Urothelium cell line (cell line): ENCODE measurements around the gene ITGA8.

Source experiments
- DNase-seq: peaks from one replicate; pipeline ENCODE4 v3.0.0; 2011; ENCODE audit warnings: low spot score, mixed read lengths
- FAIRE-seq: peaks from 2 replicates; lab custom pipeline; 2011; peaks lifted over from hg19 to GRCh38; lab: Jason Lieb, UNC

ITGA8 gene

GRCh38 chr10:15737656-15738055, 17.9 kb upstream of the ITGA8 start:
- FAIRE-seq = no peak
- no peak for DNase-seq

- FAIRE-seq (no peak), DNase-seq (no peak)
Measured at GRCh38 chr10:15735763-15736162, 16.0 kb upstream of the ITGA8 start.

DNA sequence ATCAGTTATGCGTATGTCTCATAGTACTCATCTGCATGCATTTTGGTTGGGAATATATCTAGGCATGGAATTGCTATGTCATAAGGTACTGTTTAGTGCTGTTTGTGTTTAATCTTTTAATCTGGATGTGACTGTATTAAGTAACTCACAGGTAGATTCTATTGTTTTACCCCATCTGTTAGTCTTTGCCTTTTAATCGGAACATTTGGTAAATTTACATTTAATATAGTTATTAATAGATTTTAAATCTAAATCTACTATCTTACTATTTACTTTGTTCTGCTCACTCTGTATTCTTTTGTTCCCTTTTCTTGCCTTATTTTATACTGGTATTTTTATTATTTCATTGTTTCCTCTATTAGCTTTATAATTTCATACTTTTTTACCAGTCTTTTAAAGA, 10.6 kb upstream of the ITGA8 start:
- DNase-seq = no peak
- FAIRE-seq = no peak

DNA sequence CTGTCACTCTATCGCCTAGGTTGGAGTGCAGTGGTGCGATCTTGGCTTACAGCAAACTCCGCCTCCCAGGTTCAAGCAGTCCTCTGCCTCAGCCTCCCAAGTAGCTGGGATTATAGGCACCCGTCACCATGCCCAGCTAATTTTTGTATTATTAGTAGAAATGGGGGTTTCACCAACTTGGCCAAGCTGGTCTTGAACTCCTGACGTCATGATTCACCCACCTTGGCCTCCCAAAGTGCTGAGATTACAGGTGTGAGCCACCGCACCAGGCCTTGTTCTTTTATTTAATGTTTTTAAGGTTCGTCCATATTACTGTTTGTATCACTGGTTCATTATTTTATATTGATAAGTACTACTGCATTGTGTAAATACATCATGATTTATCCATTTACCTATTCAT, 10.2 kb upstream of the ITGA8 start:
- no peak for DNase-seq
- FAIRE-seq = no peak

DNA sequence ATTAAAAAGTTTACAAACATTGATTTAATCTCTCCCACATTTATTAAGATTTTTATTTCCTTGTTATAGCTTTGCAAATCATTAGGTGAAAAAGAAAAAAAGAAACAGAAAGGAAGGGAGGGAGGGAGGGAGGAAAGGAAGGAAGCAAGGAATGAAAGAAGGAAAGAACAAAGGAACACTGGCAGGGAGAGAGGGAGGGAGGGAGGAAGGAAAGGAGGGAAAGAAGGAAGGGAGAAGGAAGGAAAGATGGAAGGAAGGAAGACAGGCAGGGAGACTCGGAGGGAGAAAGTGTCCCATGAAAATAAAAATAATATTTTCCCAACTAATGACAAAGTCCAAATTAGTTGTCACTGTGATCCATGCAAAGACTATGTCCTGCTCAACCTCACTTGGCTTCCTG, 6.3 kb upstream of the ITGA8 start:
- FAIRE-seq (no peak), DNase-seq (no peak)

DNA sequence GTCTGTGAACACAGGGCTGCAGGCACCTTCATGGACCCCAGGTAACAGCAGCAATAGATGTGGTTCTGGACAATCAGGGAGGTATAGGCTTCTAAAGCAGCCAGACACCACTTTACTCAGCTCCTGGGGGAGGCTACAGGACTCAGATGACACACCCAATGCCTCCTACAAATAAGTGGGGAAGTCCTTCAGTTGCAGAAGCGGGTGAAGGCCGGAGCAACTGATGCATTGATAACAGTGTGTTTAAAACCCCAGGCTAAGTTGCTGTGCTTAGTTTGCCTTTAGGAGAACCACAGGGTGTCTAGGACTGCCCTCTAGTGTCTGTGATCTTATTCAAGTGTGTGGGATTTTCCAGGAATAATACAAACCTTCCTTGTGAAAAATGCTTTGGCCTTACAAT, 5.9 kb upstream of the ITGA8 start:
- DNase-seq = peak; percentile 73
- FAIRE-seq = no peak

DNA sequence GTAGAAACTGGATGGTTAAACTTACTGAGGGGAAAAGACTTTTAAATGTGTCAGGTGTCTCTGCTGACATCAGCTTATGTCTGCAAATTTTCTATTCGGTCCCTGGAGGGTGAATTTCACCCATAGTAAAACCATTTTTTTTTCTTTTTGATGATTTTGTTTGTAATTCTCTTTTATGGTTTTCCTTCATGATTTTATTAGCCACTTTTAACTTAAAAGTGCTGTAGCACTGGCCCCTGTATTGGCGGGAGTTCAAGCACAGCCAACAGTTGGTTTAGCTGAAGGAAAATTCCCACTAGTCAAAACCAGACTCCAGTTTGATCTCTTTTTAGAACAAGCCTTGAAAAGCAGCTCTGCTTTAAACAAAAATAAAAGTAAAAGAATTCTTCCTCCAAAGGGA, 5.0 kb upstream of the ITGA8 start:
- no peak for DNase-seq
- FAIRE-seq = no peak

GRCh38 chr10:15723803-15724202, 4.1 kb upstream of the ITGA8 start:
- FAIRE-seq = no peak

GRCh38 chr10:15720635-15721287, 1.0 kb upstream of the ITGA8 start:
- no peak for FAIRE-seq

More at GRCh38 chr10:15723803-15724202, 4.1 kb upstream of the ITGA8 start:
- no peak for DNase-seq

GRCh38 chr10:15719049-15719898, 448 bp downstream of the ITGA8 start:
- FAIRE-seq = no peak
- DNase-seq = no peak

More at GRCh38 chr10:15720635-15721287, 1.0 kb upstream of the ITGA8 start:
- DNase-seq = no peak

- no peak for DNase-seq
- no peak for FAIRE-seq
Measured at GRCh38 chr10:15718694-15719048, 1.1 kb downstream of the ITGA8 start.

- DNase-seq (peak; percentile 40), FAIRE-seq (peak; percentile 65)
Measured at GRCh38 chr10:15715619-15716227, 4.0 kb downstream of the ITGA8 start.

- FAIRE-seq (no peak), DNase-seq (no peak)
Measured at GRCh38 chr10:15714847-15715246, 4.9 kb downstream of the ITGA8 start.

DNA sequence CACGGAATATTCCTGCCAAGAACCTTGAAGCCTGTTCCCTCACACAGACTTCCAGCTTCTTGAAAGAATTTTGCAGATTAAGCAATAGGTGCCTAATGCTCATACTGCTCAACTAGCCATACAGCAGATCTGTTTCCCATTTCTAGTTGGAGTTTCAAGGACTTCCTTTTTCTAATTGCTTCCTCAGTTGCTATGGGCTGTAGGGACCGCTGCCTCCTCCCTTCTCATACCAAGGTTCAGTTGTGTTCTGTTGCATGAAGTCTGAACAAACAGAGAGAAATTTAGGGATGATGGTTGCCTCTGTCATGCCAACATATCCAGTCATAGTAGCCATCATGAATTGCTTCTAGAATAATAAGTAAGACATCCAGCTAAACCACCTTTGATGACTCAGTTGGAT, 6.8 kb downstream of the ITGA8 start:
- DNase-seq (no peak), FAIRE-seq (no peak)

GRCh38 chr10:15710455-15710854, 9.3 kb downstream of the ITGA8 start:
- no peak for FAIRE-seq
- no peak for DNase-seq

DNA sequence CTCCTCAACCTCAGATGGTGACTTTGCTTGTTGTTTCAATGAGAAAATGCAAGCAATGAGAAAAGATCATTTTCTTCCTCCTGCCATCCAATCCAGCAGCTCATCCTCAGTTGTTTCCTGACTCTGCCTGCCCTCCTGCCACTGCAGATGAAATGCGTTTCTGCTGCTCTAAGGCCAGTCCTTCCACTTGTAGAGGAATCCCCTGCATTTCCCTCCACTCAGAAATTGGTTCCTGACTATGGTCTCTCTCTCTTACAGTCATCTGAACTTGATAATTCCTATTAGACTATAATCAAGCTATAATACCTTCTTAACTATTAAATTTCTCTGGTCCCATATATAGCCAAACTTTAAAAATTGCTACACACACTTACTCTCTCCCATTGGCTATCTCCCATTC, 14.4 kb downstream of the ITGA8 start:
- DNase-seq (no peak), FAIRE-seq (no peak)

DNA sequence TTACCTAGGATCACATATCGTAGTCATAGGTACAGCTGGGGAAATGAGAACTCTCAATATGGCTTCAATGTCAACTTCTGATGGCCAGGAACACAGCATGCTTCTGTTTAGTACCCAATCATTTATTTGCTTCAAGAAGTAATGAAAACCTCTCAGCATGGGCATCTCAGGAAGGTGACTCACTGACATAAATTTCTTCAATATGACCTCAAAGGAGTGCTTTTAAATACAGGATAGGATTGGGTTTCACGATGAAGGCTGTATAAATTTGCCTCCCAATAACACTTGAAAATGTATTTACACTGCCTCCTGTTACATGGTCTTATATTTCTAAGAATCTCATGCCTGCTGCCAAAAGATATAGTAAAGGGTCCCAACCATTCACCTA, 15.1 kb downstream of the ITGA8 start:
- no peak for DNase-seq
- no peak for FAIRE-seq

DNA sequence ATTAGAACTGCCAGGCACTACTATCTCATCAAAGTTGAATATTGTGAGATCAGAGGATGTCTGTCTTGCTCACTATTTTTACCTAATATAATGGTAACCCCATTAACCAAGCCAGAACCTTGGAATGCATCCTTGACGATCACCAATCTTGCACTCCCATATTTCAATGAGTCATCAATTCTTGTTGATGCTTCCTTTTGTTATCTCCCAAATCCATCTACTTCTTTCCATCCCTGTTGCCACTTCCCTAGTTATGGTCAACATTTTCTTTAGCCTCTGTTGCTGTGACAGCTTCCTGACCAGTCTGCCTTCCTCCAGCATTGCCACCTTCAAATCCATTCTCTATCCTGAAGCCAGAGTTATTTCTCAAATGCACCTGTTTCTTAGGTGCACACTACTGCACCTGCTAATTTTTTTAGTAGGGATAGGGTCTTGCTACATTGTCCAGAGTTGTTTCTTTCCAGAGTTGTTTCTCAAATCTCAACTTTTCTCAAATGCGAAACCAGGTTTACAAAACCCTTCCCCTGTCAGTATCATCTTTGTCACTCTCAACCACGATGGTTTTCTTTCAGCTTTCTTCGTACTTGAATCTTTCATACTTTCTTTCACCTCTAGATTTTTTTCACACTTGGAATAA, 15.7 kb downstream of the ITGA8 start:
- DNase-seq = no peak
- FAIRE-seq = no peak

DNA sequence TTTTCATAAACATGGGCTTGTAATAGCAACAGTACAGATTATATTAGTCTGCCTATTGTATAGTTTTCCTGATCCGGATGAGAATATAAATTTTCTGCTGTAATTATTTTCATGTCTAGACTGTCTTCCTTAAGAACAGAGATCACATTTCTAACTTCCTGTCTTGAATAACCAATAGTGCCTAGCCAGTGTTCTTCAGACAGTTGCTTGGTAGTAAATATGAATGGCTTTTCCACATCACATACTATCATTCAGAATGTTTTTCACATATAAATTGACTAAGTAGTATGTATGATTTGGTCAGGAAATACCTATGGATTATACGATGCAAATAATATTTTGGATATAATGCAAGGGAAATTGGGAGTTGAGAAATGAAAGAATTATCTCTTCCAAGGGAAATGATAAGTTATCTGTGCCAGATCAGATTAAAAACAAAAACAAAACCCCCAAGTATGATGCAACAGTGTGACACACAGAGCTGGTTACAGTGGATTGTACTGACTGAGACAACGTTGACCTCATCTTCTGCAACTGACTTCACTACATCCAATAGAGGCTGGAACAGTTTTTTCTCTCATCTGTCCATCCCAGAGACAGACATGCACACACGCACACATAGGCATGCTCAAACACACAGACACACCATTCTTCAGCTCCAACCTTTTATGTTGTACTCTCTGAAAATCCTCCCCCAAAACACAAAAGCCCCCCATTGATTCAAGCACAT, 16.4 kb downstream of the ITGA8 start:
- DNase-seq (no peak), FAIRE-seq (no peak)

DNA sequence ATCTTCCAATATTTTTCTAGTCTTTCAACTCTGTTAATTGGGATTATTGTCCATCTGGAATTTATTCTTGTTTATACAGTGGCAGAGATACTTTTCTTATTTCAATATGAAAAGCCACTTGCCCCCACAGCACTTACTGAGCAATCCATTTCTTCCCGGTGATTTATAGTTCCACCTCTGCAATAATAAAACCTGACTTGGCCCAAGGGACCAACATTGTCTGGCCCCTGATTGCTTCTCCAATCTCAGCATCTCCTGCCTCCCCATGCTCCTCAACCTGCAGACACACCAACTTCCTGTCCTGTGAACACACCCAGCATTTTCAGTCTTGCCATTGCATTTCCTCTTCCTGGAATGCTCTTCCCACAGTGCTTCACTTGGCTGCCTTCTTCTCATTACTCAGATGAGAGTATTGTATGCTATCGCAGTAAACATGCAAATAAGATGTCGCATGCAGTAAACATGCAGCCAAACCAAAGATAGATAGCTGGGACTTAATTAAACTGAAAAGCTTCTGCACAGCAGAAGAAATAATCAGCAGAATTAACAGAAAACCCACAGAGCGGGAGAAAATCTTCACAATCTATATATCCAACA, 19.5 kb downstream of the ITGA8 start:
- DNase-seq = no peak
- no peak for FAIRE-seq

GRCh38 chr10:15695852-15696251, 23.9 kb downstream of the ITGA8 start:
- FAIRE-seq (no peak), DNase-seq (no peak)
